Measurements from ENCODE around the gene VCL. TPM values are rescaled to one million over a fixed set of nuclear protein-coding genes. Genes with fewer than 3 reads are reported as not detected.
"Not testable (repeated sequence)": the region's sequence is repeated elsewhere in the genome, so short reads cannot be mapped to it uniquely, and the experiment has no call there.

Gene VCL
- total RNA-seq, 1 donor from 2014 or later: 42.1 TPM

DNA sequence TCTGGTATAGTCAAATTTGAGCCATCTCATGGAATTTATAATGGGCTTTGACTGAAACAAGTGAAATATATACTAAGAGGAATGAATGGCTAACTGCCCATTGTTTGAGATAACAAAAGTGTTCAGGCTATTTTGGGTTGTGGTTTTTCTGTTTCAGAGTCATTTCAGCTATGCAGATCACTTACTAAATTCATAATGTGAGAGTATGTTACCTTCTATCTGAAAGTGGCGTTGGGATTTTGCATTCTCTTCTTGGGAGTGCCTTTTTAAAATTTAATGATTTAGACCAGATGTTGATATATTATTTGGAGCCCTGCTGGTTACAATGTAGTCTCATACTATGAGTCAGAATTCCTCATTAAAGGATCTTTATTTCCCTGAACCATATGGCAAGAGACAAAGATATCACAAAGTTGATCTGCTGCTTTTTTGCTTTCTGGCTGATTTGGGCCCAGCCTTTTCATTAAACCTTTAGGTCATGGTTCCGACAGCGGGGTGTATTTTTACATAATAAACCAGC lies 10.4 kb downstream of the VCL start:
- Mint-ChIP-seq H3K36me3 (ENCODE audit: unreplicated experiment) (no peaks in the 10 kb centered on the region), H3K4me3 (ENCODE audit: unreplicated experiment) (no peak overlapping the region), H3K27ac (ENCODE audit: unreplicated experiment) (no peak overlapping the region), H3K9me3 (ENCODE audit: unreplicated experiment) (no peaks in the 10 kb centered on the region), H3K4me1 (ENCODE audit: low read depth, unreplicated experiment) (peaks cover 6% of the 10 kb centered on the region), H3K27me3 (ENCODE audit: unreplicated experiment) (peaks cover 1% of the 10 kb centered on the region)
- no peak for DNase-seq
- TF ChIP-seq, protein P1, sequence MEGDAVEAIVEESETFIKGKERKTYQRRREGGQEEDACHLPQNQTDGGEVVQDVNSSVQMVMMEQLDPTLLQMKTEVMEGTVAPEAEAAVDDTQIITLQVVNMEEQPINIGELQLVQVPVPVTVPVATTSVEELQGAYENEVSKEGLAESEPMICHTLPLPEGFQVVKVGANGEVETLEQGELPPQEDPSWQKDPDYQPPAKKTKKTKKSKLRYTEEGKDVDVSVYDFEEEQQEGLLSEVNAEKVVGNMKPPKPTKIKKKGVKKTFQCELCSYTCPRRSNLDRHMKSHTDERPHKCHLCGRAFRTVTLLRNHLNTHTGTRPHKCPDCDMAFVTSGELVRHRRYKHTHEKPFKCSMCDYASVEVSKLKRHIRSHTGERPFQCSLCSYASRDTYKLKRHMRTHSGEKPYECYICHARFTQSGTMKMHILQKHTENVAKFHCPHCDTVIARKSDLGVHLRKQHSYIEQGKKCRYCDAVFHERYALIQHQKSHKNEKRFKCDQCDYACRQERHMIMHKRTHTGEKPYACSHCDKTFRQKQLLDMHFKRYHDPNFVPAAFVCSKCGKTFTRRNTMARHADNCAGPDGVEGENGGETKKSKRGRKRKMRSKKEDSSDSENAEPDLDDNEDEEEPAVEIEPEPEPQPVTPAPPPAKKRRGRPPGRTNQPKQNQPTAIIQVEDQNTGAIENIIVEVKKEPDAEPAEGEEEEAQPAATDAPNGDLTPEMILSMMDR (IDR thresholded peaks at IDR 0.05; ENCODE audit: partially characterized antibody, unreplicated experiment): no peak

- H3K4me3 Mint-ChIP-seq (ENCODE audit: unreplicated experiment): no peak overlapping the region
- TF ChIP-seq, protein P1 (IDR thresholded peaks at IDR 0.05; ENCODE audit: partially characterized antibody, unreplicated experiment): no peak
- no peak overlapping the region for H3K27ac Mint-ChIP-seq (ENCODE audit: unreplicated experiment)
- H3K27me3 Mint-ChIP-seq (ENCODE audit: unreplicated experiment): no peaks in the 10 kb centered on the region
- H3K36me3 Mint-ChIP-seq (ENCODE audit: unreplicated experiment): no peaks in the 10 kb centered on the region
- DNase-seq: no peak
- H3K4me1 Mint-ChIP-seq (ENCODE audit: low read depth, unreplicated experiment): peaks cover 6% of the 10 kb centered on the region
- no peaks in the 10 kb centered on the region for H3K9me3 Mint-ChIP-seq (ENCODE audit: unreplicated experiment)
These were observed 13.1 kb downstream of the VCL start for GRCh38 chr10:74011017-74011416.

DNA sequence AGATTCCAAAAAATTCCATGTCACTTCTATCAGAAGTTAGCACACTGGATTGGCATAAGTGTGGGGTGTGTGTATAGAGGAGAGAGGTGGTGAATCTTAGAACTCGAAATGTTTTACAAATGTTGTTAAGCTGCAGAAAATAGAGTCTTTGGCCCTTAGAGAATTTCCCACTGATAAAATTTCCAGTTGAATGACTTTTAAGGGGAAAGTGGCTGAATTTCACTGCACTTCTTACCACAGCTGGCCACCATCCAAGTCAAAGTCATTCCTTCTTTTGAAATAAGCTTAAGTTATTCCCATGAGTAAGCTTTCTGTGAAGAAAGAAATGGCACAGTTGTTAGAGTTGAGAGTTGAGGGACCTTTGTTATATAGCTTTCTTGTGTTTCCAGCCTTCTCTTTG lies 13.9 kb downstream of the VCL start:
- Mint-ChIP-seq H3K4me1 (ENCODE audit: low read depth, unreplicated experiment) (peaks cover 6% of the 10 kb centered on the region), H3K27me3 (ENCODE audit: unreplicated experiment) (no peaks in the 10 kb centered on the region), H3K36me3 (ENCODE audit: unreplicated experiment) (no peaks in the 10 kb centered on the region), H3K9me3 (ENCODE audit: unreplicated experiment) (no peaks in the 10 kb centered on the region), H3K27ac (ENCODE audit: unreplicated experiment) (no peak overlapping the region), H3K4me3 (ENCODE audit: unreplicated experiment) (no peak overlapping the region)
- DNase-seq: no peak
- TF ChIP-seq, protein P1 (IDR thresholded peaks at IDR 0.05; ENCODE audit: partially characterized antibody, unreplicated experiment): no peak

DNA sequence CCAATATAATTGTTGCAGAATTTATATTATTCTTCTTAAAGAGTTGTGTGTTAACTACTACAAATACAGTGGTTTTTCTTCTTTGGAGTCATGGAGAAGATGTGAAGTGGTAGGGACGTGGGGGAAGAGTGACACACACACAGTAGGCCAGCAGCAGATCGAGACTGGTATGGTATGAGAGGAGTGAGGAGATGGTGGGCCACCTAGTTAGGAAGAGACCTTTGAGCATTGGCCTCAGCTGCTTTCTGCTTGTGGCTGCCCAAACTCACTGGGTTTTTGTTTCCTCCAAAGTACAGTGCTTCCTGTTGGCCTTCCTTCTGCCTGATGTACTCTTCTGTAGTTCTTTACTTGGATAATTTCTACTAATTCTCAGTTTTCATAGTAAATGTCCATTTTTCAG lies 14.6 kb downstream of the VCL start:
- DNase-seq: no peak
- H3K9me3 Mint-ChIP-seq (ENCODE audit: unreplicated experiment): no peaks in the 10 kb centered on the region
- no peak overlapping the region for H3K4me3 Mint-ChIP-seq (ENCODE audit: unreplicated experiment)
- no peak overlapping the region for H3K27ac Mint-ChIP-seq (ENCODE audit: unreplicated experiment)
- no peaks in the 10 kb centered on the region for H3K27me3 Mint-ChIP-seq (ENCODE audit: unreplicated experiment)
- TF ChIP-seq, protein P1 (IDR thresholded peaks at IDR 0.05; ENCODE audit: partially characterized antibody, unreplicated experiment): no peak
- peaks cover 6% of the 10 kb centered on the region for H3K4me1 Mint-ChIP-seq (ENCODE audit: low read depth, unreplicated experiment)
- no peaks in the 10 kb centered on the region for H3K36me3 Mint-ChIP-seq (ENCODE audit: unreplicated experiment)

- Mint-ChIP-seq H3K9me3 (ENCODE audit: unreplicated experiment) (no peaks in the 10 kb centered on the region), H3K36me3 (ENCODE audit: unreplicated experiment) (no peaks in the 10 kb centered on the region), H3K27ac (ENCODE audit: unreplicated experiment) (no peak overlapping the region), H3K4me1 (ENCODE audit: low read depth, unreplicated experiment) (peaks cover 6% of the 10 kb centered on the region), H3K4me3 (ENCODE audit: unreplicated experiment) (no peak overlapping the region), H3K27me3 (ENCODE audit: unreplicated experiment) (no peaks in the 10 kb centered on the region)
- TF ChIP-seq, protein P1 (IDR thresholded peaks at IDR 0.05; ENCODE audit: partially characterized antibody, unreplicated experiment): no peak
- DNase-seq: no peak
These were observed 15.1 kb downstream of the VCL start for GRCh38 chr10:74013004-74013403.

DNA sequence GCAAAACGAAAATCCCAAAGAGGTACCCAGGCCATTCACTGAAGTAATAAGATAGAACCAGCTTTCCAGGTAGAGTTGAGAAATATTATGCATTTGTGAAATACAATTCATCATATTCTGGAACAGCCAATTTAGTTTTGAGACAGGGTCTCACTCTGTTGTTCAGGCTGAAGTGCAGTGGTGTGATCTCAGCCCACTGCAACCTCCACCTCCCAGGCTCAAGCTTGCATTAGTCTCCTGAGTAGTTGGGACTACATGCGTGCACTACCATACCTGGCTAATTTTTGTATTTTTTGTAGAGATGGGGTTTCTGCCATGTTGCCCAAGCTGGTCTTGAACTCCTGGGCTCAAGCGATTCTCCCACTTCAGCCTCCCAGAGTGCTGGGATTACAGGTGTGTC lies 16.7 kb downstream of the VCL start:
- not testable (repeated sequence) for H3K4me3 Mint-ChIP-seq (ENCODE audit: unreplicated experiment); H3K9me3 Mint-ChIP-seq (ENCODE audit: unreplicated experiment); H3K36me3 Mint-ChIP-seq (ENCODE audit: unreplicated experiment); DNase-seq; H3K27me3 Mint-ChIP-seq (ENCODE audit: unreplicated experiment); H3K4me1 Mint-ChIP-seq (ENCODE audit: low read depth, unreplicated experiment); H3K27ac Mint-ChIP-seq (ENCODE audit: unreplicated experiment)

Data from glutamatergic neuron (in vitro differentiated cells).